Vagina (tissue), 2 donors: ENCODE results near the gene ENTHD1.

Experiments
- CTCF ChIP-seq, 3 experiments: fragments of 450-650 bp in 2 of 3; fragments of 200-600 bp in 1 of 3; sonication (generic) in 1 of 3; IDR thresholded peaks; one replicate each; pipeline ENCODE4 v1.5.1; 2017 to 2019; ENCODE audit warnings: antibody characterized with exemption in 3 of 3, mild to moderate bottlenecking in 2 of 3, moderate library complexity in 2 of 3
- POLR2A ChIP-seq, 2 donors: fragments of 450-650 bp; IDR thresholded peaks; one replicate each; pipeline ENCODE4 v1.6.1; 2017; ENCODE audit warnings: antibody characterized with exemption in 2 of 2, mild to moderate bottlenecking in 2 of 2, moderate library complexity in 2 of 2

- TF ChIP-seq CTCF (IDR thresholded peaks at IDR 0.05) (no peak), POLR2A (IDR thresholded peaks at IDR 0.05) (no peak)
Measured at GRCh38 chr22:39721206-39722031, 172.1 kb downstream of the ENTHD1 start.
